ENCODE data around the gene TRAF5. TPM values are rescaled to one million over a fixed set of nuclear protein-coding genes. Genes with fewer than 3 reads are reported as not detected.
"Not testable (repeated sequence)": the region's sequence is repeated elsewhere in the genome, so short reads cannot be mapped to it uniquely, and the experiment has no call there.

TRAF5 gene
- total RNA-seq, 2 experiments from 2014 or later = 42.5 to 44.6 TPM

- peak overlapping the region; percentile 88 for H3K27ac Mint-ChIP-seq
- peak overlapping the region; percentile 78 for H3K4me3 Mint-ChIP-seq
- CTCF ChIA-PET = interaction anchor here (1.3 to 1.9 kb wide), 4 partner anchors 55 to 131 kb away, joined by 3 to 9 read pairs (median 5); no protein-coding TSS in a partner anchor
- peak; percentile 88 for DNase-seq
- POLR2A ChIA-PET = interaction anchor here (0.6 to 1.7 kb wide), 6 partner anchors 34 to 1008 kb away, joined by 3 to 4 read pairs (median 3); partner anchors contain the start of gene TRAF5
- H3K4me1 Mint-ChIP-seq (ENCODE audit: low read depth) = peaks cover 42% of the 10 kb centered on the region
- H3K27me3 Mint-ChIP-seq = no peaks in the 10 kb centered on the region
- H3K36me3 Mint-ChIP-seq = peaks cover 3% of the 10 kb centered on the region
- H3K9me3 Mint-ChIP-seq = no peaks in the 10 kb centered on the region
- intact Hi-C loops (cut with micrococcal nuclease) = loop anchor here (1.0 to 10.0 kb wide), 8 partner anchors 30 to 652 kb away; partner anchors contain the start of genes DTL, INTS7, RCOR3 and SLC30A1
Observed at GRCh38 chr1:211382714-211383480, 56.3 kb downstream of the TRAF5 start.

- no peak for DNase-seq
- H3K36me3 Mint-ChIP-seq = peaks cover 3% of the 10 kb centered on the region
- intact Hi-C loops (cut with micrococcal nuclease) = loop anchor here (10.0 kb wide), 1 partner anchor 650 kb away; the partner anchor contains the start of genes DTL and INTS7
- H3K4me1 Mint-ChIP-seq (ENCODE audit: low read depth) = peaks cover 29% of the 10 kb centered on the region
- H3K4me3 Mint-ChIP-seq = no peak overlapping the region
- H3K27ac Mint-ChIP-seq = no peak overlapping the region
- H3K9me3 Mint-ChIP-seq = no peaks in the 10 kb centered on the region
- no peaks in the 10 kb centered on the region for H3K27me3 Mint-ChIP-seq
- ChIA-PET CTCF (interaction anchor here (1.4 kb wide), 1 partner anchor 61 kb away, joined by 9 read pairs; no protein-coding TSS in a partner anchor), POLR2A (no interaction called here)
Observed at GRCh38 chr1:211384524-211384923, 57.9 kb downstream of the TRAF5 start.

GRCh38 chr1:211386921-211387320 lies 60.3 kb downstream of the TRAF5 start:
- Mint-ChIP-seq H3K27me3 (no peaks in the 10 kb centered on the region), H3K4me1 (ENCODE audit: low read depth) (peaks cover 11% of the 10 kb centered on the region), H3K27ac (no peak overlapping the region), H3K4me3 (no peak overlapping the region), H3K9me3 (no peaks in the 10 kb centered on the region), H3K36me3 (peaks cover 3% of the 10 kb centered on the region)
- CTCF ChIA-PET = no interaction called here
- POLR2A ChIA-PET = no interaction called here
- no peak for DNase-seq
- intact Hi-C loops (cut with micrococcal nuclease) = loop anchor here (10.0 kb wide), 1 partner anchor 648 kb away; the partner anchor contains the start of genes DTL and INTS7

- H3K36me3 Mint-ChIP-seq; H3K27ac Mint-ChIP-seq; H3K4me3 Mint-ChIP-seq; H3K27me3 Mint-ChIP-seq; DNase-seq; H3K9me3 Mint-ChIP-seq; intact Hi-C loops (cut with micrococcal nuclease); H3K4me1 Mint-ChIP-seq (ENCODE audit: low read depth); POLR2A ChIA-PET; CTCF ChIA-PET: not testable (repeated sequence)
Observed at GRCh38 chr1:211390829-211391228, 64.2 kb downstream of the TRAF5 start.

- Mint-ChIP-seq H3K4me3 (no peak overlapping the region), H3K4me1 (ENCODE audit: low read depth) (no peaks in the 10 kb centered on the region), H3K27me3 (no peaks in the 10 kb centered on the region), H3K27ac (no peak overlapping the region), H3K9me3 (no peaks in the 10 kb centered on the region), H3K36me3 (peaks cover 5% of the 10 kb centered on the region)
- ChIA-PET POLR2A (no interaction called here), CTCF (no interaction called here)
- intact Hi-C loops (cut with micrococcal nuclease) = no loop called here
- no peak for DNase-seq
Observed at GRCh38 chr1:211393203-211393602, 66.6 kb downstream of the TRAF5 start.

GRCh38 chr1:211398266-211398930 lies 71.8 kb downstream of the TRAF5 start:
- H3K27ac Mint-ChIP-seq; H3K9me3 Mint-ChIP-seq; H3K27me3 Mint-ChIP-seq; POLR2A ChIA-PET; H3K4me3 Mint-ChIP-seq; H3K4me1 Mint-ChIP-seq (ENCODE audit: low read depth); DNase-seq; intact Hi-C loops (cut with micrococcal nuclease): not testable (repeated sequence)
- CTCF ChIA-PET = interaction anchor here (0.6 kb wide), 1 partner anchor 17 kb away, joined by 3 read pairs; no protein-coding TSS in a partner anchor
- H3K36me3 Mint-ChIP-seq = peaks cover 19% of the 10 kb centered on the region

- POLR2A ChIA-PET; DNase-seq; H3K4me3 Mint-ChIP-seq; intact Hi-C loops (cut with micrococcal nuclease); H3K4me1 Mint-ChIP-seq (ENCODE audit: low read depth); H3K9me3 Mint-ChIP-seq; H3K27ac Mint-ChIP-seq; H3K27me3 Mint-ChIP-seq: not testable (repeated sequence)
- H3K36me3 Mint-ChIP-seq = peaks cover 22% of the 10 kb centered on the region
- CTCF ChIA-PET = interaction anchor here (0.9 kb wide), 1 partner anchor 114 kb away, joined by 3 read pairs; no protein-coding TSS in a partner anchor
Observed at GRCh38 chr1:211399851-211400393, 73.3 kb downstream of the TRAF5 start.

GRCh38 chr1:211401751-211402150 lies 75.1 kb downstream of the TRAF5 start:
- POLR2A ChIA-PET; H3K4me3 Mint-ChIP-seq; H3K4me1 Mint-ChIP-seq (ENCODE audit: low read depth); DNase-seq; H3K27me3 Mint-ChIP-seq; H3K27ac Mint-ChIP-seq; intact Hi-C loops (cut with micrococcal nuclease); CTCF ChIA-PET: not testable (repeated sequence)
- Mint-ChIP-seq H3K36me3 (peaks cover 30% of the 10 kb centered on the region), H3K9me3 (peaks cover 14% of the 10 kb centered on the region)

- DNase-seq; intact Hi-C loops (cut with micrococcal nuclease); H3K27ac Mint-ChIP-seq; POLR2A ChIA-PET; CTCF ChIA-PET; H3K27me3 Mint-ChIP-seq; H3K4me3 Mint-ChIP-seq: not testable (repeated sequence)
- Mint-ChIP-seq H3K36me3 (peaks cover 25% of the 10 kb centered on the region), H3K4me1 (ENCODE audit: low read depth) (peaks cover 15% of the 10 kb centered on the region), H3K9me3 (peaks cover 20% of the 10 kb centered on the region)
Observed at GRCh38 chr1:211406086-211406485, 79.5 kb downstream of the TRAF5 start.

GRCh38 chr1:211407749-211408148 lies 81.1 kb downstream of the TRAF5 start:
- H3K9me3 Mint-ChIP-seq = peaks cover 22% of the 10 kb centered on the region
- H3K36me3 Mint-ChIP-seq = peaks cover 21% of the 10 kb centered on the region
- H3K4me3 Mint-ChIP-seq; DNase-seq; intact Hi-C loops (cut with micrococcal nuclease); H3K27ac Mint-ChIP-seq; CTCF ChIA-PET; H3K27me3 Mint-ChIP-seq; POLR2A ChIA-PET: not testable (repeated sequence)
- H3K4me1 Mint-ChIP-seq (ENCODE audit: low read depth) = peaks cover 15% of the 10 kb centered on the region

- Mint-ChIP-seq H3K27me3 (no peaks in the 10 kb centered on the region), H3K4me1 (ENCODE audit: low read depth) (peaks cover 18% of the 10 kb centered on the region), H3K4me3 (no peak overlapping the region), H3K27ac (no peak overlapping the region), H3K9me3 (peaks cover 13% of the 10 kb centered on the region), H3K36me3 (peaks cover 6% of the 10 kb centered on the region)
- ChIA-PET CTCF (no interaction called here), POLR2A (no interaction called here)
- intact Hi-C loops (cut with micrococcal nuclease) = no loop called here
- DNase-seq = no peak
Observed at GRCh38 chr1:211411639-211412038, 85.0 kb downstream of the TRAF5 start.

- Mint-ChIP-seq H3K4me1 (ENCODE audit: low read depth) (peaks cover 17% of the 10 kb centered on the region), H3K27me3 (no peaks in the 10 kb centered on the region), H3K36me3 (no peaks in the 10 kb centered on the region), H3K9me3 (peaks cover 7% of the 10 kb centered on the region), H3K27ac (peak overlapping the region; percentile 23), H3K4me3 (peak overlapping the region; percentile 24)
- DNase-seq = no peak
- POLR2A ChIA-PET = interaction anchor here (1.3 to 1.4 kb wide), 2 partner anchors 33 to 155 kb away, joined by 4 to 6 read pairs; no protein-coding TSS in a partner anchor
- CTCF ChIA-PET = interaction anchor here (0.9 to 1.6 kb wide), 4 partner anchors 35 to 90 kb away, joined by 3 to 4 read pairs (median 3); no protein-coding TSS in a partner anchor
- intact Hi-C loops (cut with micrococcal nuclease) = loop anchor here (2.0 to 5.0 kb wide), 3 partner anchors 33 to 93 kb away; no protein-coding TSS in a partner anchor
Observed at GRCh38 chr1:211415700-211416099, 89.1 kb downstream of the TRAF5 start.
